ENCODE measurements around the gene GP1BB. TPM values are rescaled to one million over a fixed set of nuclear protein-coding genes. Genes with fewer than 3 reads are reported as not detected.

The GP1BB gene
- total and polyA plus RNA-seq, 2 of the 13 experiments (the other 11 are each of a cell fraction or from before 2014, with no cell fraction given) = not detected

DNA sequence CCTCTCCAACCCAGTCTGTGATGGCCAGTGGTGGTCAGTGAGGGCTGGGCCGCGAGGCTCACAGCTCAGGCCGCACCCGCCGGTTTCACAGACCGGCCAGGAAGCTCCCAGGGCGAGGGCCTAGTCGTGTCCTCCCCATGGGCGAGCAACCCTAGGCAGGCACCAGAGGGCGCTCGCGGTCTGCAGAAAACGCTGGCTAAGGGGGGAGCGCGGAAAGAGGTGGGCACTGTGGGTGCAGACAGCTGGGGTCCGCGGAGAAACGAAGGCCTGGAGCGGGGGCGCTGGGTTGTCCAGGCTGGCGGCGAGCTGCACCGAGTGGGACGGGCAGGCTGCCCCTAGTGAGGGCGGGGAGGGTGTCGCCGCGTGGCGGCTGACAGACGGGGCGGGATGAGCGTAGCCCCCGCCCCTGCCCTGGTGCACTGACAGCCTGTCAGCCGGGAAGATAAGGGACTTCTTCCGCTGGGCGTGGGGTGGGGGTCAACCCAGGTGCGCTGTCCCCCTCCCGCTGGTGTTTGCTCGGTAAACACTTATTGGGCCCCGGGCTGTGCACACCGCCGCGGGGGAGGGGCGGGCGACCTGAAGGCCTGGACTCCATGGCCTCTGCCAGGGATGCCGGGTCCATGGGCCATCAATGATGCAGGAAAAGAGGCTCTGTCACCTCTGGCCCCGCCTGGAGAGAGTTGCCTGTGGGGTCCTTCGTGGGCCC lies 7.5 kb downstream of the GP1BB start (continued):
- TF ChIP-seq IRX3 (CRISPR knock-in tag; IDR thresholded peaks at IDR 0.05; ENCODE audit: borderline replicate concordance, low read depth) = no peak
- no peak for TF ChIP-seq NFE2L1 (CRISPR knock-in tag; IDR thresholded peaks at IDR 0.05; ENCODE audit: borderline replicate concordance)
- 0 out of 2 replicates have a peak, but pooled peaks have one; percentile 35 for TF ChIP-seq ZMYM2 (CRISPR knock-in tag; IDR thresholded peaks at IDR 0.05)
- TF ChIP-seq, protein P1, sequence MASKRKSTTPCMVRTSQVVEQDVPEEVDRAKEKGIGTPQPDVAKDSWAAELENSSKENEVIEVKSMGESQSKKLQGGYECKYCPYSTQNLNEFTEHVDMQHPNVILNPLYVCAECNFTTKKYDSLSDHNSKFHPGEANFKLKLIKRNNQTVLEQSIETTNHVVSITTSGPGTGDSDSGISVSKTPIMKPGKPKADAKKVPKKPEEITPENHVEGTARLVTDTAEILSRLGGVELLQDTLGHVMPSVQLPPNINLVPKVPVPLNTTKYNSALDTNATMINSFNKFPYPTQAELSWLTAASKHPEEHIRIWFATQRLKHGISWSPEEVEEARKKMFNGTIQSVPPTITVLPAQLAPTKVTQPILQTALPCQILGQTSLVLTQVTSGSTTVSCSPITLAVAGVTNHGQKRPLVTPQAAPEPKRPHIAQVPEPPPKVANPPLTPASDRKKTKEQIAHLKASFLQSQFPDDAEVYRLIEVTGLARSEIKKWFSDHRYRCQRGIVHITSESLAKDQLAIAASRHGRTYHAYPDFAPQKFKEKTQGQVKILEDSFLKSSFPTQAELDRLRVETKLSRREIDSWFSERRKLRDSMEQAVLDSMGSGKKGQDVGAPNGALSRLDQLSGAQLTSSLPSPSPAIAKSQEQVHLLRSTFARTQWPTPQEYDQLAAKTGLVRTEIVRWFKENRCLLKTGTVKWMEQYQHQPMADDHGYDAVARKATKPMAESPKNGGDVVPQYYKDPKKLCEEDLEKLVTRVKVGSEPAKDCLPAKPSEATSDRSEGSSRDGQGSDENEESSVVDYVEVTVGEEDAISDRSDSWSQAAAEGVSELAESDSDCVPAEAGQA (IDR thresholded peaks at IDR 0.05; ENCODE audit: low read depth) = 0 out of 2 replicates have a peak, but pooled peaks have one; percentile 14
- TF ChIP-seq, protein P1 (CRISPR knock-in tag; IDR thresholded peaks at IDR 0.05; ENCODE audit: borderline replicate concordance) = no peak
- TF ChIP-seq ZNF496 (CRISPR knock-in tag; IDR thresholded peaks at IDR 0.05; ENCODE audit: insufficient replicate concordance) = no peak
- TF ChIP-seq ZEB1 (IDR thresholded peaks at IDR 0.05; ENCODE audit: insufficient replicate concordance, low read depth) = peak; percentile 93
- TF ChIP-seq, protein P2, sequence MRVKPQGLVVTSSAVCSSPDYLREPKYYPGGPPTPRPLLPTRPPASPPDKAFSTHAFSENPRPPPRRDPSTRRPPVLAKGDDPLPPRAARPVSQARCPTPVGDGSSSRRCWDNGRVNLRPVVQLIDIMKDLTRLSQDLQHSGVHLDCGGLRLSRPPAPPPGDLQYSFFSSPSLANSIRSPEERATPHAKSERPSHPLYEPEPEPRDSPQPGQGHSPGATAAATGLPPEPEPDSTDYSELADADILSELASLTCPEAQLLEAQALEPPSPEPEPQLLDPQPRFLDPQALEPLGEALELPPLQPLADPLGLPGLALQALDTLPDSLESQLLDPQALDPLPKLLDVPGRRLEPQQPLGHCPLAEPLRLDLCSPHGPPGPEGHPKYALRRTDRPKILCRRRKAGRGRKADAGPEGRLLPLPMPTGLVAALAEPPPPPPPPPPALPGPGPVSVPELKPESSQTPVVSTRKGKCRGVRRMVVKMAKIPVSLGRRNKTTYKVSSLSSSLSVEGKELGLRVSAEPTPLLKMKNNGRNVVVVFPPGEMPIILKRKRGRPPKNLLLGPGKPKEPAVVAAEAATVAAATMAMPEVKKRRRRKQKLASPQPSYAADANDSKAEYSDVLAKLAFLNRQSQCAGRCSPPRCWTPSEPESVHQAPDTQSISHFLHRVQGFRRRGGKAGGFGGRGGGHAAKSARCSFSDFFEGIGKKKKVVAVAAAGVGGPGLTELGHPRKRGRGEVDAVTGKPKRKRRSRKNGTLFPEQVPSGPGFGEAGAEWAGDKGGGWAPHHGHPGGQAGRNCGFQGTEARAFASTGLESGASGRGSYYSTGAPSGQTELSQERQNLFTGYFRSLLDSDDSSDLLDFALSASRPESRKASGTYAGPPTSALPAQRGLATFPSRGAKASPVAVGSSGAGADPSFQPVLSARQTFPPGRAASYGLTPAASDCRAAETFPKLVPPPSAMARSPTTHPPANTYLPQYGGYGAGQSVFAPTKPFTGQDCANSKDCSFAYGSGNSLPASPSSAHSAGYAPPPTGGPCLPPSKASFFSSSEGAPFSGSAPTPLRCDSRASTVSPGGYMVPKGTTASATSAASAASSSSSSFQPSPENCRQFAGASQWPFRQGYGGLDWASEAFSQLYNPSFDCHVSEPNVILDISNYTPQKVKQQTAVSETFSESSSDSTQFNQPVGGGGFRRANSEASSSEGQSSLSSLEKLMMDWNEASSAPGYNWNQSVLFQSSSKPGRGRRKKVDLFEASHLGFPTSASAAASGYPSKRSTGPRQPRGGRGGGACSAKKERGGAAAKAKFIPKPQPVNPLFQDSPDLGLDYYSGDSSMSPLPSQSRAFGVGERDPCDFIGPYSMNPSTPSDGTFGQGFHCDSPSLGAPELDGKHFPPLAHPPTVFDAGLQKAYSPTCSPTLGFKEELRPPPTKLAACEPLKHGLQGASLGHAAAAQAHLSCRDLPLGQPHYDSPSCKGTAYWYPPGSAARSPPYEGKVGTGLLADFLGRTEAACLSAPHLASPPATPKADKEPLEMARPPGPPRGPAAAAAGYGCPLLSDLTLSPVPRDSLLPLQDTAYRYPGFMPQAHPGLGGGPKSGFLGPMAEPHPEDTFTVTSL (CRISPR knock-in tag; IDR thresholded peaks at IDR 0.05; ENCODE audit: borderline replicate concordance) = no peak
- TF ChIP-seq, protein P3, sequence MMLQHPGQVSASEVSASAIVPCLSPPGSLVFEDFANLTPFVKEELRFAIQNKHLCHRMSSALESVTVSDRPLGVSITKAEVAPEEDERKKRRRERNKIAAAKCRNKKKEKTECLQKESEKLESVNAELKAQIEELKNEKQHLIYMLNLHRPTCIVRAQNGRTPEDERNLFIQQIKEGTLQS (CRISPR knock-in tag; IDR thresholded peaks at IDR 0.05) = no peak
- peak; percentile 54 for TF ChIP-seq PHF8 (CRISPR knock-in tag; IDR thresholded peaks at IDR 0.05)
- no peak for TF ChIP-seq EZH2 (conservative IDR thresholded peaks at IDR 0.05; ENCODE audit: low read depth, low read length)
- TF ChIP-seq SPEN (CRISPR knock-in tag; IDR thresholded peaks at IDR 0.05; ENCODE audit: low read depth) = peak; percentile 28; the same call in 1 of the 2 replicates
- no peak for TF ChIP-seq SCMH1 (CRISPR knock-in tag; IDR thresholded peaks at IDR 0.05; ENCODE audit: borderline replicate concordance)
- TF ChIP-seq ZNF557 (CRISPR knock-in tag; IDR thresholded peaks at IDR 0.05) = 0 out of 2 replicates have a peak, but pooled peaks have one; percentile 51
- no peak for TF ChIP-seq CENPT (CRISPR knock-in tag; IDR thresholded peaks at IDR 0.05; ENCODE audit: low read depth)
- peak; percentile 85; the same call in 1 of the 2 replicates for TF ChIP-seq ZNF563 (CRISPR knock-in tag; IDR thresholded peaks at IDR 0.05)
- no peak for TF ChIP-seq GZF1 (CRISPR knock-in tag; IDR thresholded peaks at IDR 0.05)

Measured in HepG2 (cell line).